H1 (cell line): ENCODE results near the gene ZNF367. TPM values are rescaled to one million over a fixed set of nuclear protein-coding genes. Genes with fewer than 3 reads are reported as not detected.

Experiments
- ATF2 ChIP-seq: IDR thresholded peaks from 2 replicates; pipeline ENCODE4 v1.6.1; 2012; ENCODE audit warnings: low read length, inconsistent platforms
- CBX8 ChIP-seq: fragments of 300-800, 300-1000 bp; sonication (generic); IDR thresholded peaks from 2 replicates; pipeline ENCODE4 v1.7.1; 2016; ENCODE audit warnings: low read depth, low read length, borderline replicate concordance
- EP300 ChIP-seq, 2 experiments: IDR thresholded peaks; 1 replicate in 1 of 2; 2 replicates in 1 of 2; pipeline ENCODE4 v1.6.1; 2011 to 2012; ENCODE audit warnings: low read depth in 2 of 2, low read length in 2 of 2, mild to moderate bottlenecking in 2 of 2, borderline replicate concordance in 1 of 2, inconsistent platforms in 1 of 2, moderate library complexity in 1 of 2
- GABPA ChIP-seq: IDR thresholded peaks from 2 replicates; pipeline ENCODE4 v1.6.1; 2011; ENCODE audit warnings: mild to moderate bottlenecking, low read length, moderate library complexity, borderline replicate concordance; ENCODE audit not compliant: insufficient read depth
- GTF2F1 ChIP-seq: IDR thresholded peaks from 2 replicates; pipeline ENCODE4 v1.6.1; 2012; ENCODE audit warnings: low read depth, low read length, improper control_type of control experiment, borderline replicate concordance
- HDAC6 ChIP-seq: IDR thresholded peaks from one replicate; pipeline ENCODE4 v1.7.1; 2012; ENCODE audit warnings: low read depth, mild to moderate bottlenecking, inconsistent platforms, low read length, moderate library complexity
- JUND ChIP-seq: IDR thresholded peaks from 2 replicates; pipeline ENCODE4 v1.6.1; 2011; ENCODE audit warnings: mild to moderate bottlenecking, improper control_type of control experiment, low read length
- MAFK ChIP-seq: IDR thresholded peaks from 2 replicates; pipeline ENCODE4 v1.6.1; 2012; ENCODE audit warnings: low read depth, mild to moderate bottlenecking, improper control_type of control experiment, low read length
- NRF1 ChIP-seq: IDR thresholded peaks from 2 replicates; pipeline ENCODE4 v1.6.1; 2011; ENCODE audit warnings: mild to moderate bottlenecking, low read depth, low read length, improper control_type of control experiment
- RBBP5 ChIP-seq: IDR thresholded peaks from 2 replicates; pipeline ENCODE4 v1.7.1; 2012; ENCODE audit warnings: low read depth, mild to moderate bottlenecking, inconsistent platforms, low read length, moderate library complexity, borderline replicate concordance
- RFX5 ChIP-seq: IDR thresholded peaks from 2 replicates; pipeline ENCODE4 v1.6.1; 2011; ENCODE audit warnings: low read depth, low read length, improper control_type of control experiment, borderline replicate concordance
- RNF2 ChIP-seq: fragments of 200-900, 300-1000 bp; sonication (generic); IDR thresholded peaks from 2 replicates; pipeline ENCODE4 v1.7.1; 2016; ENCODE audit warnings: borderline replicate concordance, low read depth, mild to moderate bottlenecking, antibody characterized with exemption, low read length; ENCODE audit not compliant: poor library complexity, severe bottlenecking; ENCODE audit errors: missing control alignments
- SAP30 ChIP-seq: fragments of 300-600 bp; sonication (generic); IDR thresholded peaks from 2 replicates; pipeline ENCODE4 v1.7.1; 2012; ENCODE audit warnings: low read length, moderate library complexity, mild to moderate bottlenecking, inconsistent platforms; ENCODE audit not compliant: insufficient read depth, insufficient replicate concordance
- SIX5 ChIP-seq: IDR thresholded peaks from 2 replicates; pipeline ENCODE4 v1.6.1; 2011; ENCODE audit warnings: mild to moderate bottlenecking, low read depth, low read length
- SP2 ChIP-seq: IDR thresholded peaks from 2 replicates; pipeline ENCODE4 v1.6.1; 2012; ENCODE audit warnings: mild to moderate bottlenecking, low read length, inconsistent platforms
- SP4 ChIP-seq: IDR thresholded peaks from 2 replicates; pipeline ENCODE4 v1.6.1; 2012; ENCODE audit warnings: low read length, inconsistent platforms
- TAF1 ChIP-seq: IDR thresholded peaks from 2 replicates; pipeline ENCODE4 v1.6.1; 2011; ENCODE audit warnings: mild to moderate bottlenecking, low read depth, low read length
- TAF7 ChIP-seq: optimal IDR thresholded peaks from 2 replicates; pipeline ENCODE3; 2011; ENCODE audit warnings: low read depth, mild to moderate bottlenecking, inconsistent platforms, low read length, moderate library complexity, borderline replicate concordance
- TCF12 ChIP-seq: IDR thresholded peaks from 2 replicates; pipeline ENCODE4 v1.6.1; 2011; ENCODE audit warnings: low read depth, mild to moderate bottlenecking, low read length
- TEAD4 ChIP-seq: IDR thresholded peaks from 2 replicates; pipeline ENCODE4 v1.6.1; 2012; ENCODE audit warnings: low read depth, low read length, inconsistent platforms, mixed read lengths
- ZNF274 ChIP-seq: IDR thresholded peaks from 2 replicates; pipeline ENCODE4 v1.7.0; 2012; ENCODE audit warnings: low read length, borderline replicate concordance; ENCODE audit errors: extremely low read depth
- polyA plus RNA-seq, 7 experiments: library from polyadenylated mRNA; depleted of rRNA in 3 of 7; stranded (reverse) in 5 of 7; unstranded in 2 of 7; fragments of >200 nt in 5 of 7; fragments of 200-250 nt in 2 of 7; gene quantifications; 1 replicate in 5 of 7; 2 replicates in 1 of 7; 4 replicates in 1 of 7; pipeline versions ENCODE4 v1.2.1 to v1.2.3, GENCODE V29; 2011 to 2013; ENCODE audit warnings: missing spikeins in 2 of 7, mixed read lengths in 2 of 7
- total RNA-seq: library from RNA; stranded (reverse); fragmentation: NEBNext Ultra II Directional; extraction: Animal tissue kit (Norgen Biotek cat#: 25700); gene quantifications from 2 replicates; pipeline ENCODE4 v1.2.1, GENCODE V29; 2021
- TF ChIP-seq, protein P1 (sequence below): IDR thresholded peaks from 2 replicates; pipeline ENCODE4 v1.6.1; 2011; ENCODE audit warnings: low read depth, mild to moderate bottlenecking, low read length; ENCODE audit not compliant: insufficient read depth

ZNF367 gene
- total and polyA plus RNA-seq, 2 of the 8 experiments (the other 6 are each of a cell fraction or from before 2014, with no cell fraction given) = 2.2 to 8.2 TPM

GRCh38 chr9:96420468-96421219, 2.5 kb upstream of the ZNF367 start (continued):
- TF ChIP-seq RBBP5 (no peak), ATF2 (no peak), CBX8 (no peak), TAF7 (no peak), TEAD4 (peak; percentile 97), RNF2 (no peak), TCF12 (no peak), SP2 (no peak), SAP30 (no peak), MAFK (no peak), HDAC6 (no peak), JUND (peak; percentile 54; the same call in 1 of the 2 replicates), SIX5 (no peak), EP300 (IDR thresholded peaks at IDR 0.05; ENCODE audit: borderline replicate concordance in 1 of 2, low read depth in 2 of 2, low read length in 2 of 2) (no peak; a peak in 1 of 3 replicates), TAF1 (no peak), RFX5 (no peak), ZNF274 (no peak), GABPA (no peak), SP4 (no peak), GTF2F1 (no peak), NRF1 (no peak)
- TF ChIP-seq, protein P1, sequence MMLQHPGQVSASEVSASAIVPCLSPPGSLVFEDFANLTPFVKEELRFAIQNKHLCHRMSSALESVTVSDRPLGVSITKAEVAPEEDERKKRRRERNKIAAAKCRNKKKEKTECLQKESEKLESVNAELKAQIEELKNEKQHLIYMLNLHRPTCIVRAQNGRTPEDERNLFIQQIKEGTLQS = no peak
